COR-L47 (cell line): Measurements from ENCODE around the gene CEP112.

Experiments used
- DNase-seq: peaks from one replicate; lab custom pipeline; 2025; lab: John Stamatoyannopoulos, UW

Gene CEP112

GRCh38 chr17:65593092-65593854, 598.7 kb downstream of the CEP112 start:
- DNase-seq, result no peak

DNA sequence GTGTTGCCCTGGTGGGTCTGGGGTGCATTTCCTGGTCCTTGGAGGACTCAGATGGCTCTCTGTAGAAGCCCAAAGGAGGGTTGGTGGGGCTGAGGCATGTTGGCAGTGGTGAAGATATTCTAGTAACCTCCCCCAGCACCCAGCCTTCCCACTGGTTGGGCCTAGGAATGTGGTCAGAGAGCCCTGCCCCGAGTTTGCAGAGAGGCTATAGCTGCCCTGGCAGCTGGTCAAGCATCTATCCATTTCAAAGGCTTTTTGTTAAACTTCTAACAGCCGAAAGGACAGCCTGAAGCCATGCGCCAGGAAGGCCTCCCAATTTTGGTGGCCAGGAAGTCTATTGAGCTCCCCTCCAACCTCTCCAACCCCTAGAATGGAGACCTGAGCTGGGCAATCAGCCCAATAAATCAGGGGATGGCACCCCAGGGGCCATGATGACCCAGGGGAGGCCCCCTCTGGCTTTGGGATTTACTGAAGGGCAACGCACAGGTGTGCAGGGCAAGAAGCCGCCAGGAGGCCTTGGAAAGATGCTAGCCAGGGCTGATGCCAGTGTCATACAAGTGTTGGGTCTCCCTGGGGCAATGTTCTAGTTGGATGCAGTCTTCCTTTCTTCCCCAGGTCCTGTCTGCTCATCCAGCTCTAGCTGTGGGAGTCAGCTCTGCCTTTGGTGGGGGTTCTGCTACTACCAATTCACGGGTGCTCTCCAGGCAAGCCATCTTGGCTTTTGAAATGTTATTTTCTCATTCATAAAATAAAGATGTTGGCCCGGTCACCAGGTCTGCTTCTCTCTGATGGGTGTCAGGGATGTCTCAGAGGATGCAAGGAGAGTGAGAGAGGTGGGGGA, 599.6 kb downstream of the CEP112 start:
- DNase-seq, result no peak

GRCh38 chr17:65589321-65589720, 602.6 kb downstream of the CEP112 start:
- no peak for DNase-seq

DNA sequence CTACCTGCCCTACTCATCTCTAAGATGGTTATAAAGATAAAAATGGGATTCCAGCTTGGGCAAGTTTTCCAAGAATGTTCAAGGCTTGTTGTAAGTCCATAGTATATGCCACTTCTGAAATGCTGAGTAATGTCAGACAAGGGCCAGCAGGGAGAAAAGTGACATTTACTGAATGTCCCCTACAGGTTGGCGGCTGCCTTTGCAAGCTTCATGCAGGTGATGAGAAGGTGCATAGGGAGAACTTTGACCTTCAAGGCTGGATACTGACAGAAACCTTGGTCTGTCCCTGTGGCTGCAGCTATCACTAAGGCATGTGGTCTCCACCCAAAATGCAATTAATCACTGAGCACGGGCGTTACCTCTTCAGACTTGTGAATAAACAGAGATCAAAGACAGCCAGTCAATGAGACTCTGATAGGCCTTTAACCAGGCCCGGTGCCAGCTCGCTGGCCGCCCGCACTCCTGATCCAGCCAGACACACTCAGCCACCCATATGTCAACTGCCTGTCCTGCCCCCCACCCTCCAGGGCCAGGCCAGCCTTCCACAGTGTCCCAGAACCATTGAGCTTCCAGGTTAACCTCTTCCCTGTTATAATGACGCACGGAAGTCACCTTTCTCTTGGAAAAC, 603.6 kb downstream of the CEP112 start:
- DNase-seq, result peak; percentile 33

GRCh38 chr17:65587534-65588180, 604.3 kb downstream of the CEP112 start:
- no peak for DNase-seq

GRCh38 chr17:65586899-65587298, 605.0 kb downstream of the CEP112 start:
- DNase-seq, result no peak
